ENCODE measurements around the gene RPL31. TPM values are rescaled to one million over a fixed set of nuclear protein-coding genes. Genes with fewer than 3 reads are reported as not detected.

Gene RPL31
- total RNA-seq, 1 experiment from 2014 or later: 1,893 TPM

DNA sequence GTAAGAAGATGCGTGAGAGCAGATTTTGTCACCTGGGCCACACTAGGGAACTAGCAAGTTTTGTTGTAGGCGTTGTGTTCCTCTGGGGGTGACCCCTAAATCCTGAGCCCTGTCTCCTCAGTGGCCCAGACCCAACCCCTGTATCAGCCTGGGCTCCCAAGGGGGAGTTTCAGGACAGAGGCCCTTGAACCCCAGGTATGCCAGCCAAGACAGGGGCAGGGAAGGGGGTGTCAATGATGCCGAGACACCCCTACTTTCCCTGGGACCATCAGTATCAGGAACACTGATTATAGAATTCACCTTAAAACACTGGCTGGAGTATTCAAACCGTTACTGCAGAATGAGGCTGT, 39.1 kb upstream of the RPL31 start:
- H3K9ac ChIP-seq (ENCODE audit: extremely low read depth, insufficient read length, low read length): no peak overlapping the region
- no peaks in the 10 kb centered on the region for H3K79me2 ChIP-seq (ENCODE audit: insufficient read depth, low read length)
- H3K27me3 ChIP-seq (ENCODE audit: insufficient read depth, low read length): no peaks in the 10 kb centered on the region
- no peaks in the 10 kb centered on the region for H3K4me1 ChIP-seq (ENCODE audit: insufficient read depth, low read length)
- H3K23me2 ChIP-seq (ENCODE audit: insufficient read length, low read depth, low read length, poor library complexity, severe bottlenecking): no peaks in the 10 kb centered on the region
- H3K9me3 ChIP-seq (ENCODE audit: control insufficient read depth, low read depth, low read length): no peaks in the 10 kb centered on the region
- H2AK5ac ChIP-seq (ENCODE audit: insufficient read length, low read length): no peak overlapping the region
- H3T11ph ChIP-seq (ENCODE audit: low read length): no peak overlapping the region
- H3K79me1 ChIP-seq (ENCODE audit: insufficient read depth, low read depth, low read length, poor library complexity, severe bottlenecking): no peaks in the 10 kb centered on the region
- H2BK5ac ChIP-seq (ENCODE audit: insufficient read length, low read length): no peak overlapping the region
- no peak overlapping the region for H2AFZ ChIP-seq (ENCODE audit: low read length)
- no CpG with 5 or more reads among the region's 4 CpGs for WGBS (ENCODE audit: extremely low coverage, insufficient read length, low lambda C conversion rate)
- Mint-ChIP-seq H3K9me3 (no peaks in the 10 kb centered on the region), H3K4me1 (peaks cover 11 to 17% of the 10 kb centered on the region in 2 experiments; a peak in 3 of 4 replicates), H3K27me3 (ENCODE audit: low read depth) (no peaks in the 10 kb centered on the region; the same call in none of the 2 replicates), H3K27ac (no peak overlapping the region), H3K4me3 (no peak overlapping the region), H3K36me3 (ENCODE audit: insufficient read depth in 1 of 3, low read depth in 3 of 3) (no peaks in the 10 kb centered on the region)
- H2BK12ac ChIP-seq (ENCODE audit: insufficient read length, low read depth, low read length): no peak overlapping the region
- H3K4ac ChIP-seq (ENCODE audit: low read depth, low read length): no peak overlapping the region
- no peak overlapping the region for H4K5ac ChIP-seq (ENCODE audit: insufficient read length, low read depth, low read length)
- H2BK120ac ChIP-seq (ENCODE audit: low read depth, low read length, poor library complexity, severe bottlenecking): no peak overlapping the region
- no peak overlapping the region for H3K18ac ChIP-seq (ENCODE audit: insufficient read length, low read depth, low read length)
- no peak overlapping the region for H3K56ac ChIP-seq (ENCODE audit: insufficient read length, low read depth, low read length)
- H3K23ac ChIP-seq (ENCODE audit: insufficient read length, low read depth, low read length): no peak overlapping the region
- H3K4me2 ChIP-seq (ENCODE audit: insufficient read depth, insufficient read length, low read length): no peak overlapping the region
- no peak overlapping the region for H2BK15ac ChIP-seq (ENCODE audit: low read depth, low read length)
- H4K8ac ChIP-seq (replicated peaks; ENCODE audit: insufficient read length, low read depth, low read length): no peak overlapping the region
- no peak overlapping the region for H4K91ac ChIP-seq (ENCODE audit: insufficient read length, low read depth, low read length)
- TF ChIP-seq, protein P1, sequence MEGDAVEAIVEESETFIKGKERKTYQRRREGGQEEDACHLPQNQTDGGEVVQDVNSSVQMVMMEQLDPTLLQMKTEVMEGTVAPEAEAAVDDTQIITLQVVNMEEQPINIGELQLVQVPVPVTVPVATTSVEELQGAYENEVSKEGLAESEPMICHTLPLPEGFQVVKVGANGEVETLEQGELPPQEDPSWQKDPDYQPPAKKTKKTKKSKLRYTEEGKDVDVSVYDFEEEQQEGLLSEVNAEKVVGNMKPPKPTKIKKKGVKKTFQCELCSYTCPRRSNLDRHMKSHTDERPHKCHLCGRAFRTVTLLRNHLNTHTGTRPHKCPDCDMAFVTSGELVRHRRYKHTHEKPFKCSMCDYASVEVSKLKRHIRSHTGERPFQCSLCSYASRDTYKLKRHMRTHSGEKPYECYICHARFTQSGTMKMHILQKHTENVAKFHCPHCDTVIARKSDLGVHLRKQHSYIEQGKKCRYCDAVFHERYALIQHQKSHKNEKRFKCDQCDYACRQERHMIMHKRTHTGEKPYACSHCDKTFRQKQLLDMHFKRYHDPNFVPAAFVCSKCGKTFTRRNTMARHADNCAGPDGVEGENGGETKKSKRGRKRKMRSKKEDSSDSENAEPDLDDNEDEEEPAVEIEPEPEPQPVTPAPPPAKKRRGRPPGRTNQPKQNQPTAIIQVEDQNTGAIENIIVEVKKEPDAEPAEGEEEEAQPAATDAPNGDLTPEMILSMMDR (conservative IDR thresholded peaks at IDR 0.05): no peak
- H2BK20ac ChIP-seq (ENCODE audit: low read depth, low read length, poor library complexity, severe bottlenecking): no peak overlapping the region
- no peaks in the 10 kb centered on the region for H4K20me1 ChIP-seq (ENCODE audit: control insufficient read depth, insufficient read depth, insufficient read length)
- H3K27ac ChIP-seq (ENCODE audit: insufficient read length, low read depth, low read length): no peak overlapping the region
- DNase-seq: no peak
- no peak overlapping the region for H3K14ac ChIP-seq (ENCODE audit: insufficient read depth, low read length)
